ENCODE results near the gene CBFA2T2.
A peak's percentile ranks its signal among the peaks of the same experiment; 100 is the strongest.

The CBFA2T2 gene

DNA sequence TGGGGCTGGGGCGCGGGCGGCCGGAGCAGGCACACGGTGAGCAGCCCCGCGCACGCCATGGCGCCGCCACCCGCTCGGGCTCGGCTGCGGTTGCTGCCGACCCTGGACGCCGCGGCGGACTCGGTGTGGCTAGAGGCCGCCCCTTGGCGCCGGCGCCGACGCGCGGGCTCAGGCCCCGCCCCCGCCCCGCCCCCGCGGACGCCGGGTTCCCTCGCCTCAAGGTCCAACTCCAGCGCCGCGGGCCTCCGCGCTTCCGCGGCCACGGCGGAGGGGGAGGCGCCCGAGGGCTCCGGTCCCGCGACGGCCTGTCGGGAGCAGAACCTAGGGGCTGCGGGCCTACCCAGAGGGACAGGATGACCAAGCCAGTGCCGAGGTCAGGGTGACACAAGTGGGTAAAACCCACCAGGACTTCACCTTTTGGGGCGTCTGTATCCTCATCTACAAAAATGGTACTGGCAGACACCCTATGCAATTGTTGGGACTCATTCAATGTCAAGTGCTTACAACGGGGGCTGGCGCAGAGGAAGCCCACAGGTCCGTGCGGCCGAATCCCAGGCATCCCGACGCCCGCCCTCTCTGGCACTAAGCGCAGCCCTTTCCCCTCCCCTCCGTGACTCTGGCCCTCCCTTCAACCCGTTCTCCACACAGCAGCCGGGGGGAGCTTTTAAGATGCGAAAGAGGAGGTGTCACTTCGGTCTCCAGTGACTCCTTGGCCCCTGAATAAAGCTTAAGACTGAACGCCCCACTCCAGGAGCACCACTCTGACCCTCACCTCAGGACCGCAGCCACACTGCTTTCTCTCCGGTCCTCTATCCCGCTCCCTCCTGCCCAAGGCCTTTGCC lies 184.6 kb downstream of the CBFA2T2 start, which contains the start of gene NECAB3:
TSS of gene NECAB3 (minus strand) at position 135 of the 842 bp plus-strand sequence. CDS start at position 59, 76 bp downstream.
- Histone ChIP-seq H3K27me3 (ENCODE audit: insufficient read depth, low read length, poor library complexity, severe bottlenecking) (no peaks in the 10 kb centered on the region), H3K9me2 (replicated peaks; ENCODE audit: low read depth, low read length) (no peaks in the 10 kb centered on the region), H3F3A (ENCODE audit: low read depth) (no peaks in the 10 kb centered on the region), H4K20me1 (ENCODE audit: insufficient read depth, low read length, poor library complexity, severe bottlenecking) (peaks cover 3% of the 10 kb centered on the region), H3K79me2 (ENCODE audit: insufficient read depth, low read length) (peaks cover 10% of the 10 kb centered on the region), H3K9me3 (ENCODE audit: insufficient read depth, low read depth, low read length) (no peaks in the 10 kb centered on the region), H3K4me1 (ENCODE audit: insufficient read depth, low read length, poor library complexity, severe bottlenecking) (peaks cover 20% of the 10 kb centered on the region), H3K9ac (ENCODE audit: low read depth, low read length, poor library complexity, severe bottlenecking) (peak within 1 kb of the TSS; percentile 91), H3K4me3 (ENCODE audit: low read length, poor library complexity, severe bottlenecking) (peak within 1 kb of the TSS; percentile 94), H3K36me3 (ENCODE audit: insufficient read depth, low read length) (peaks cover 34% of the 10 kb centered on the region; the same call in 1 of the 2 replicates), H3K4me2 (ENCODE audit: low read depth, low read length, poor library complexity, severe bottlenecking) (peak within 1 kb of the TSS; percentile 97), H2AFZ (ENCODE audit: low read length) (peak within 1 kb of the TSS; percentile 83)
- TF ChIP-seq, protein P1, sequence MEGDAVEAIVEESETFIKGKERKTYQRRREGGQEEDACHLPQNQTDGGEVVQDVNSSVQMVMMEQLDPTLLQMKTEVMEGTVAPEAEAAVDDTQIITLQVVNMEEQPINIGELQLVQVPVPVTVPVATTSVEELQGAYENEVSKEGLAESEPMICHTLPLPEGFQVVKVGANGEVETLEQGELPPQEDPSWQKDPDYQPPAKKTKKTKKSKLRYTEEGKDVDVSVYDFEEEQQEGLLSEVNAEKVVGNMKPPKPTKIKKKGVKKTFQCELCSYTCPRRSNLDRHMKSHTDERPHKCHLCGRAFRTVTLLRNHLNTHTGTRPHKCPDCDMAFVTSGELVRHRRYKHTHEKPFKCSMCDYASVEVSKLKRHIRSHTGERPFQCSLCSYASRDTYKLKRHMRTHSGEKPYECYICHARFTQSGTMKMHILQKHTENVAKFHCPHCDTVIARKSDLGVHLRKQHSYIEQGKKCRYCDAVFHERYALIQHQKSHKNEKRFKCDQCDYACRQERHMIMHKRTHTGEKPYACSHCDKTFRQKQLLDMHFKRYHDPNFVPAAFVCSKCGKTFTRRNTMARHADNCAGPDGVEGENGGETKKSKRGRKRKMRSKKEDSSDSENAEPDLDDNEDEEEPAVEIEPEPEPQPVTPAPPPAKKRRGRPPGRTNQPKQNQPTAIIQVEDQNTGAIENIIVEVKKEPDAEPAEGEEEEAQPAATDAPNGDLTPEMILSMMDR (conservative IDR thresholded peaks at IDR 0.05; ENCODE audit: low read length): no peak
- TF ChIP-seq EZH2phosphoT487 (IDR thresholded peaks at IDR 0.05; ENCODE audit: borderline replicate concordance): no peak

DNA sequence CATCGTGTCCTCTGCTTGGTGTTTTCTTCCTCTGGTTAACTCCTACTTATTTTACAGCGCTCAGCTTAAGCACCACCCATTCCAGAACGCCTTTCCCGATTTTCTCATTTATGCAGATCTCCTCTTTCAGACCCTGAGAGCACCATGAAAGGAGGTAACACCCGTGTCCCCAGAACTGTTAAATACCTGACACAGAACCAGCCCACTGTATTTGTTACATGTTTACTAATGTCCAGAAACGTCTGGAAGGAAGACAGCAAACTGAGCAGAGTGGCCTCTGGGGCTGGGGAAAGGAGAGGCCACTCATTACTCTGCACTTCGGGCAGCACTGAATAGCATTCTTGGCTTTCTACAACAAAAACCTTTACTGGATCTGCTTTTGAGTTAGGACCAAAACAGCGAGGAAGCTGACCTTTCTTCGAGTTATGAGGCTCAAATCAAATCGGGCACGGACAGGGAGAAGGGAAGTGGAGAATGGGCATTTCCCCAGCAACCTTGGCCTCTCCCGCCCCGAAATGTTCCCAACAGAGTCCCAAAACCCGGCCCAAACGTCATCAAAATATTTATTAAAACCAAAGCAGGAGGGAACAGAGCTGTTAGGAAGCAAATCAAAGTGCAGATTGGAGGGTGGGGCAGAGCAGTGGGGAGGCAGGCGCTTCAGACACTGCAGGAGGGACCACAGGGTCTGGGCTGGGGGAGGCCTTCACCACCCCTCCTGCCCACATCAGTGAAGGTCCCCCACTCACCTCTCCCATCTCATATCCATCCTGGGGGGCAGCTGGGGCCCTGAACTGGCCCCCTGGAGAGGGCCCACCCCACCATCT lies 185.5 kb downstream of the CBFA2T2 start:
- TF ChIP-seq EZH2phosphoT487 (IDR thresholded peaks at IDR 0.05; ENCODE audit: borderline replicate concordance): no peak
- H4K20me1 ChIP-seq (ENCODE audit: insufficient read depth, low read length, poor library complexity, severe bottlenecking): peaks cover 4% of the 10 kb centered on the region
- peaks cover 40% of the 10 kb centered on the region; the same call in 1 of the 2 replicates for H3K36me3 ChIP-seq (ENCODE audit: insufficient read depth, low read length)
- H3K27me3 ChIP-seq (ENCODE audit: insufficient read depth, low read length, poor library complexity, severe bottlenecking): no peaks in the 10 kb centered on the region
- H3F3A ChIP-seq (ENCODE audit: low read depth): no peaks in the 10 kb centered on the region
- H3K9me2 ChIP-seq (replicated peaks; ENCODE audit: low read depth, low read length): no peaks in the 10 kb centered on the region
- H3K4me2 ChIP-seq (ENCODE audit: low read depth, low read length, poor library complexity, severe bottlenecking): peak overlapping the region; percentile 97
- H3K9ac ChIP-seq (ENCODE audit: low read depth, low read length, poor library complexity, severe bottlenecking): no peak overlapping the region
- no peaks in the 10 kb centered on the region for H3K9me3 ChIP-seq (ENCODE audit: insufficient read depth, low read depth, low read length)
- H3K79me2 ChIP-seq (ENCODE audit: insufficient read depth, low read length): peaks cover 14% of the 10 kb centered on the region
- no peak overlapping the region for H3K4me3 ChIP-seq (ENCODE audit: low read length, poor library complexity, severe bottlenecking)
- no peak overlapping the region for H2AFZ ChIP-seq (ENCODE audit: low read length)
- H3K4me1 ChIP-seq (ENCODE audit: insufficient read depth, low read length, poor library complexity, severe bottlenecking): peaks cover 23% of the 10 kb centered on the region

DNA sequence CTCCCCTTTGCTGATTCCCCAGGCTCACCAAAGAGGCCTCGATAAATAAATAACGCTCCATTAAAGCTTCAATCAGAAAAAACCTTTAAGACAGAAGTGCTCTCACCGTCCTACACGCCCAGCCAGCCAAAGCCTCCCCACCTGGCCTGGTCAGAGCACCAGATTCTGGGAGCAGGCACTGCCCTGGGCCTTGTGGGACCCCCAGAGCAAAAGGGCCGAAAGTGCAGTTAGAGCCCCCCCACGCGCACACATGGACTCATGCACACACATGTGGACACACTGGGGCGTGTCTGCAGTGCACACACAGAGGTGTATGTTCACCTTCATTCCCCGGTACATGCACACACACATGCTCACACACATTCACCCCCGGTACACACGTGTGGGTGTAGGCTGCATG lies 186.2 kb downstream of the CBFA2T2 start:
- Histone ChIP-seq H3K27me3 (ENCODE audit: insufficient read depth, low read length, poor library complexity, severe bottlenecking) (no peaks in the 10 kb centered on the region), H4K20me1 (ENCODE audit: insufficient read depth, low read length, poor library complexity, severe bottlenecking) (peaks cover 12% of the 10 kb centered on the region), H3K9me2 (replicated peaks; ENCODE audit: low read depth, low read length) (no peaks in the 10 kb centered on the region), H3F3A (ENCODE audit: low read depth) (no peaks in the 10 kb centered on the region), H3K36me3 (ENCODE audit: insufficient read depth, low read length) (peaks cover 40% of the 10 kb centered on the region; the same call in 1 of the 2 replicates), H2AFZ (ENCODE audit: low read length) (no peak overlapping the region), H3K79me2 (ENCODE audit: insufficient read depth, low read length) (peaks cover 22% of the 10 kb centered on the region), H3K9me3 (ENCODE audit: insufficient read depth, low read depth, low read length) (no peaks in the 10 kb centered on the region), H3K4me1 (ENCODE audit: insufficient read depth, low read length, poor library complexity, severe bottlenecking) (peaks cover 26% of the 10 kb centered on the region), H3K4me3 (ENCODE audit: low read length, poor library complexity, severe bottlenecking) (no peak overlapping the region), H3K4me2 (ENCODE audit: low read depth, low read length, poor library complexity, severe bottlenecking) (no peak overlapping the region), H3K9ac (ENCODE audit: low read depth, low read length, poor library complexity, severe bottlenecking) (no peak overlapping the region)
- TF ChIP-seq, protein P1 (conservative IDR thresholded peaks at IDR 0.05; ENCODE audit: low read length): no peak
- TF ChIP-seq EZH2phosphoT487 (IDR thresholded peaks at IDR 0.05; ENCODE audit: borderline replicate concordance): no peak

All from Loucy (cell line).